GM06990 (cell line): ENCODE data around the gene GTF3C1.

Experiments
- DNase-seq: peaks from one replicate; pipeline ENCODE4 v3.0.0-alpha.2; 2011; ENCODE audit not compliant: insufficient read length; ENCODE audit errors: extremely low read depth
- H3K27me3 ChIP-seq: replicated peaks from 2 replicates; pipeline ENCODE4 v1.6.0; 2011; ENCODE audit warnings: low read length; ENCODE audit not compliant: control insufficient read depth, insufficient read depth
- H3K36me3 ChIP-seq: 2 replicates; pipeline ENCODE4 v1.5.1; 2011; ENCODE audit warnings: low read length; ENCODE audit not compliant: control insufficient read depth, insufficient read depth
- H3K4me3 ChIP-seq: replicated peaks from 2 replicates; pipeline ENCODE4 v1.5.1; 2011; ENCODE audit warnings: low read depth, mild to moderate bottlenecking, control low read depth, low read length
- TF ChIP-seq, protein P1 (sequence below): IDR thresholded peaks from 2 replicates; pipeline ENCODE4 v1.5.1; 2011; ENCODE audit warnings: low read length, control low read depth, mild to moderate bottlenecking, inconsistent platforms; ENCODE audit not compliant: insufficient read depth, poor library complexity, severe bottlenecking

GTF3C1 gene

DNA sequence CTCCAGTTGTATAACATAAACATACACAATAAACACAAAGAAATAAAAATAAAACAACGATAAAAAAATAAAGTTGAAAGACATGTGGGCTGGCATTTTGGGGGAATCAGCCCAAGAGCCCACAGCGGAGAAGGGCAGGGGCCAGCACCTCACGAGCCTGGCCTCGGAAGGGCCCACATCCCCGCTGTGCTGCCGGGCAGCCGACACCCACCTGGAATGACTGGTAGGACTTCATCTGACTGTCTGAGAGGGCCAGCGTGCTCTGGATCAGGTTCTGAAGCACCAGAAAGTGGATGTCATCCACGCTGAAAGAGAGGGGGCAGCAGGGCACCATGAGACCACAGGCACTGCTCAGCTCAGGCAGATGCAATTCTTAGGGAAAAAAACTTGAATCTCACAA, 73.5 kb downstream of the GTF3C1 start:
- H3K36me3 ChIP-seq, result peaks cover 36% of the 10 kb centered on the region
- DNase-seq, result no peak
- TF ChIP-seq, protein P1, sequence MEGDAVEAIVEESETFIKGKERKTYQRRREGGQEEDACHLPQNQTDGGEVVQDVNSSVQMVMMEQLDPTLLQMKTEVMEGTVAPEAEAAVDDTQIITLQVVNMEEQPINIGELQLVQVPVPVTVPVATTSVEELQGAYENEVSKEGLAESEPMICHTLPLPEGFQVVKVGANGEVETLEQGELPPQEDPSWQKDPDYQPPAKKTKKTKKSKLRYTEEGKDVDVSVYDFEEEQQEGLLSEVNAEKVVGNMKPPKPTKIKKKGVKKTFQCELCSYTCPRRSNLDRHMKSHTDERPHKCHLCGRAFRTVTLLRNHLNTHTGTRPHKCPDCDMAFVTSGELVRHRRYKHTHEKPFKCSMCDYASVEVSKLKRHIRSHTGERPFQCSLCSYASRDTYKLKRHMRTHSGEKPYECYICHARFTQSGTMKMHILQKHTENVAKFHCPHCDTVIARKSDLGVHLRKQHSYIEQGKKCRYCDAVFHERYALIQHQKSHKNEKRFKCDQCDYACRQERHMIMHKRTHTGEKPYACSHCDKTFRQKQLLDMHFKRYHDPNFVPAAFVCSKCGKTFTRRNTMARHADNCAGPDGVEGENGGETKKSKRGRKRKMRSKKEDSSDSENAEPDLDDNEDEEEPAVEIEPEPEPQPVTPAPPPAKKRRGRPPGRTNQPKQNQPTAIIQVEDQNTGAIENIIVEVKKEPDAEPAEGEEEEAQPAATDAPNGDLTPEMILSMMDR, result no peak
- no peaks in the 10 kb centered on the region for H3K27me3 ChIP-seq
- no peak overlapping the region for H3K4me3 ChIP-seq

GRCh38 chr16:27475561-27475960, 74.2 kb downstream of the GTF3C1 start:
- Histone ChIP-seq H3K27me3 (no peaks in the 10 kb centered on the region), H3K36me3 (peaks cover 37% of the 10 kb centered on the region), H3K4me3 (no peak overlapping the region)
- TF ChIP-seq, protein P1, result no peak
- no peak for DNase-seq

GRCh38 chr16:27474921-27475320, 74.8 kb downstream of the GTF3C1 start:
- TF ChIP-seq, protein P1, result no peak
- no peaks in the 10 kb centered on the region for H3K27me3 ChIP-seq
- H3K36me3 ChIP-seq, result peaks cover 41% of the 10 kb centered on the region
- no peak for DNase-seq
- no peak overlapping the region for H3K4me3 ChIP-seq

DNA sequence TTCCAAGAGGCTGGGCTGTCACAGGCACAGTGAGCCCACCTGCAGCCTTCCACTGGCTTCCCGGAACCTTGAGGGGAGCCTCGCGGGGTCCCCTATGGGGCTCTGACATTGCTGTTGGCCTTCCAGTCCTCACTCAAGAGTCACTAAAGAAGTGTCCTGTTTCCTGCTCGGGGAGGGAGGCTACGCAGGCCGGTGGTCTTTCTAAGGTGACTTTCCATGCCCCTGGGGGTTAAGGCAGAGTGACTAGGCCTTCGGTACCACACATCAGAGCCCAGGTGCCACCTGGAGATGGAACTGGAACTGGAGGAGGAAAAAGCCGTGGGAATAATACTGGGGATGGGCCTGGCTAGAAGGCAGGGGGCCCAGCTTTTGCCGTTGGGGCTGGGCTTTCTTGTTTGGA, 75.7 kb downstream of the GTF3C1 start:
- H3K27me3 ChIP-seq, result no peaks in the 10 kb centered on the region
- H3K4me3 ChIP-seq, result no peak overlapping the region
- no peak for DNase-seq
- TF ChIP-seq, protein P1, result no peak
- H3K36me3 ChIP-seq, result peaks cover 48% of the 10 kb centered on the region

- Histone ChIP-seq H3K36me3 (peaks cover 53% of the 10 kb centered on the region), H3K27me3 (no peaks in the 10 kb centered on the region), H3K4me3 (no peak overlapping the region)
- DNase-seq, result no peak
- TF ChIP-seq, protein P1, result no peak
Measured at GRCh38 chr16:27473101-27473900, 76.4 kb downstream of the GTF3C1 start.
